SK-N-SH treated with all-trans-retinoic acid at 6 μM for 48 hours (cell line): ENCODE results near the gene CNNM1.
A peak's percentile ranks its signal among the peaks of the same experiment; 100 is the strongest.

Source experiments
- ATAC-seq: fragments of 200-7000 bp; cut with Tn5 transposase; 3 replicates; pipeline ENCODE4 v1.9.1; 2020; ENCODE audit warnings: mild to moderate bottlenecking, moderate library complexity
- ARNTL ChIP-seq: fragments of 450-650 bp; formaldehyde crosslinking; IDR thresholded peaks from 2 replicates; pipeline ENCODE4 v1.5.0; 2020; ENCODE audit warnings: low read depth, mild to moderate bottlenecking, moderate library complexity, borderline replicate concordance
- BACH2 ChIP-seq: fragments of 250-450 bp; sonication (Bioruptor Pico); IDR thresholded peaks from 2 replicates; pipeline ENCODE4 v1.9.0; 2021; ENCODE audit warnings: mild to moderate bottlenecking, borderline replicate concordance
- CSDC2 ChIP-seq: fragments of 250-450 bp; sonication (Bioruptor Pico); IDR thresholded peaks from 2 replicates; pipeline ENCODE4 v1.5.0; 2020; ENCODE audit warnings: mild to moderate bottlenecking, moderate library complexity
- ESRRG ChIP-seq: fragments of 250-450 bp; sonication (Bioruptor Pico); IDR thresholded peaks from 2 replicates; pipeline ENCODE4 v1.6.1; 2021; ENCODE audit warnings: mild to moderate bottlenecking
- GLIS3 ChIP-seq: fragments of 250-450 bp; sonication (Bioruptor Pico); IDR thresholded peaks from 2 replicates; pipeline ENCODE4 v1.5.0; 2020; ENCODE audit warnings: mild to moderate bottlenecking, moderate library complexity
- ISL1 ChIP-seq: fragments of 250-450 bp; sonication (Bioruptor Pico); IDR thresholded peaks from 2 replicates; pipeline ENCODE4 v2.1.2; 2022; ENCODE audit warnings: mild to moderate bottlenecking, moderate library complexity
- OSR1 ChIP-seq: fragments of 250-450 bp; sonication (Bioruptor Pico); IDR thresholded peaks from 2 replicates; pipeline ENCODE4 v1.8.0; 2022; ENCODE audit warnings: moderate library complexity, mild to moderate bottlenecking, inconsistent platforms
- PPARA ChIP-seq: fragments of 250-450 bp; sonication (Bioruptor Pico); IDR thresholded peaks from 2 replicates; pipeline ENCODE4 v1.5.0; 2020; ENCODE audit warnings: mild to moderate bottlenecking, borderline replicate concordance
- RARB ChIP-seq: fragments of 250-450 bp; sonication (Bioruptor Pico); IDR thresholded peaks from 2 replicates; pipeline ENCODE4 v1.8.0; 2021; ENCODE audit warnings: mild to moderate bottlenecking, moderate library complexity
- SNAI2 ChIP-seq: fragments of 250-450 bp; sonication (Bioruptor Pico); IDR thresholded peaks from 2 replicates; pipeline ENCODE4 v1.5.0; 2020; ENCODE audit warnings: mild to moderate bottlenecking, moderate library complexity
- TCF4 ChIP-seq: fragments of 250-450 bp; sonication (Bioruptor Pico); IDR thresholded peaks from 2 replicates; pipeline ENCODE4 v1.8.0; 2021; ENCODE audit warnings: mild to moderate bottlenecking, moderate library complexity, borderline replicate concordance
- TOX ChIP-seq: fragments of 250-450 bp; sonication (Bioruptor Pico); IDR thresholded peaks from 2 replicates; pipeline ENCODE4 v1.8.0; 2021; ENCODE audit warnings: mild to moderate bottlenecking, moderate library complexity, borderline replicate concordance
- ZC3H10 ChIP-seq: fragments of 250-450 bp; sonication (Bioruptor Pico); IDR thresholded peaks from 2 replicates; pipeline ENCODE4 v1.5.1; 2021; ENCODE audit warnings: mild to moderate bottlenecking, moderate library complexity
- ZFP3 ChIP-seq: fragments of 250-450 bp; sonication (Bioruptor Pico); IDR thresholded peaks from 2 replicates; pipeline ENCODE4 v1.5.0; 2020; ENCODE audit warnings: mild to moderate bottlenecking, moderate library complexity
- ZFP30 ChIP-seq: fragments of 450-650 bp; formaldehyde crosslinking; IDR thresholded peaks from 2 replicates; pipeline ENCODE4 v1.5.0; 2022; ENCODE audit warnings: mild to moderate bottlenecking, moderate library complexity
- ZNF565 ChIP-seq: fragments of 450-650 bp; formaldehyde crosslinking; conservative IDR thresholded peaks from 2 replicates; pipeline ENCODE4 v1.5.0; 2020; ENCODE audit warnings: low read depth, mild to moderate bottlenecking, moderate library complexity
- ZNF70 ChIP-seq: fragments of 450-650 bp; formaldehyde crosslinking; IDR thresholded peaks from 2 replicates; pipeline ENCODE4 v1.5.0; 2020; ENCODE audit warnings: mild to moderate bottlenecking, moderate library complexity
- TF ChIP-seq, protein P1 (sequence below): fragments of 250-450 bp; sonication (Bioruptor Pico); IDR thresholded peaks from 2 replicates; pipeline ENCODE4 v1.5.0; 2020; ENCODE audit warnings: mild to moderate bottlenecking, moderate library complexity
- TF ChIP-seq, protein P2 (sequence below): fragments of 250-450 bp; sonication (Bioruptor Pico); IDR thresholded peaks from 2 replicates; pipeline ENCODE4 v1.5.1; 2021; ENCODE audit warnings: mild to moderate bottlenecking, moderate library complexity
- TF ChIP-seq, protein P3 (sequence below): fragments of 250-450 bp; sonication (Bioruptor Pico); IDR thresholded peaks from 2 replicates; pipeline ENCODE4 v1.5.1; 2020; ENCODE audit warnings: low read depth, mild to moderate bottlenecking, moderate library complexity
- TF ChIP-seq, protein P4 (sequence below): fragments of 250-450 bp; sonication (Bioruptor Pico); IDR thresholded peaks from 2 replicates; pipeline ENCODE4 v1.8.0; 2020; ENCODE audit warnings: mild to moderate bottlenecking, moderate library complexity, borderline replicate concordance

The CNNM1 gene

DNA sequence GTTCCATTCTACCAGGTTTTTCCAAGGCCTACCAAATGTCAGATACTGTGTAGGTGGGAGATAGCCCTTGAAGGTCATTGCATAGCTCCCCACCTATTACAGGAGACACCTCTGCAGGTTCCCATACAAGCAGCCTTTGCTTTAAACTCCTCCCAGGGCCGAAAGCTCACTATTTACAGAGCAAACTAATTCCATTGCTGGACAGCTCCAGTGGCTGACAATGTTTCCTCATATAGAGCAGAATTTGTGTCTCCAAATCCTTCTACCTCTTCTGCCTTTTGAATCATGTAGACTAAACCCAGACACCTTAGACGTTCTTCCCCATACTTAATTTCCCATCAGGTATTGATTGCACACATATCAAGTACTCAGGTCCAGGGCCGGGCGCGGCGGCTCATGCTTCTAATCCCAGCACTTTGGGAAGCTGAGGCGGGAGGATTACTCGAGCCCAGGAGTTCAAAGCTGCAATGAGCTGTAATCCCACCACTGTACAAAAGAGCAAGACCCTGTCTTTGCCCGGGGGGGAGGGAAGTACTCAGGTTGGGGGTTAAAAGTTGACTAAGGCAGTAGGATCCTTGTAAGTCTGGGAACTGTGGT is 2.1 kb downstream of the CNNM1 start:
- TF ChIP-seq ZFP30 (CRISPR knock-in tag) (no peak), ZC3H10 (CRISPR knock-in tag) (no peak), ZNF565 (CRISPR knock-in tag) (no peak), ZNF70 (no peak), GLIS3 (no peak), ZFP3 (no peak), ARNTL (CRISPR knock-in tag) (no peak)
- TF ChIP-seq, protein P1, sequence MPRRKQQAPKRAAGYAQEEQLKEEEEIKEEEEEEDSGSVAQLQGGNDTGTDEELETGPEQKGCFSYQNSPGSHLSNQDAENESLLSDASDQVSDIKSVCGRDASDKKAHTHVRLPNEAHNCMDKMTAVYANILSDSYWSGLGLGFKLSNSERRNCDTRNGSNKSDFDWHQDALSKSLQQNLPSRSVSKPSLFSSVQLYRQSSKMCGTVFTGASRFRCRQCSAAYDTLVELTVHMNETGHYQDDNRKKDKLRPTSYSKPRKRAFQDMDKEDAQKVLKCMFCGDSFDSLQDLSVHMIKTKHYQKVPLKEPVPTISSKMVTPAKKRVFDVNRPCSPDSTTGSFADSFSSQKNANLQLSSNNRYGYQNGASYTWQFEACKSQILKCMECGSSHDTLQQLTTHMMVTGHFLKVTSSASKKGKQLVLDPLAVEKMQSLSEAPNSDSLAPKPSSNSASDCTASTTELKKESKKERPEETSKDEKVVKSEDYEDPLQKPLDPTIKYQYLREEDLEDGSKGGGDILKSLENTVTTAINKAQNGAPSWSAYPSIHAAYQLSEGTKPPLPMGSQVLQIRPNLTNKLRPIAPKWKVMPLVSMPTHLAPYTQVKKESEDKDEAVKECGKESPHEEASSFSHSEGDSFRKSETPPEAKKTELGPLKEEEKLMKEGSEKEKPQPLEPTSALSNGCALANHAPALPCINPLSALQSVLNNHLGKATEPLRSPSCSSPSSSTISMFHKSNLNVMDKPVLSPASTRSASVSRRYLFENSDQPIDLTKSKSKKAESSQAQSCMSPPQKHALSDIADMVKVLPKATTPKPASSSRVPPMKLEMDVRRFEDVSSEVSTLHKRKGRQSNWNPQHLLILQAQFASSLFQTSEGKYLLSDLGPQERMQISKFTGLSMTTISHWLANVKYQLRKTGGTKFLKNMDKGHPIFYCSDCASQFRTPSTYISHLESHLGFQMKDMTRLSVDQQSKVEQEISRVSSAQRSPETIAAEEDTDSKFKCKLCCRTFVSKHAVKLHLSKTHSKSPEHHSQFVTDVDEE (CRISPR knock-in tag) = no peak
- ATAC-seq = no peak

DNA sequence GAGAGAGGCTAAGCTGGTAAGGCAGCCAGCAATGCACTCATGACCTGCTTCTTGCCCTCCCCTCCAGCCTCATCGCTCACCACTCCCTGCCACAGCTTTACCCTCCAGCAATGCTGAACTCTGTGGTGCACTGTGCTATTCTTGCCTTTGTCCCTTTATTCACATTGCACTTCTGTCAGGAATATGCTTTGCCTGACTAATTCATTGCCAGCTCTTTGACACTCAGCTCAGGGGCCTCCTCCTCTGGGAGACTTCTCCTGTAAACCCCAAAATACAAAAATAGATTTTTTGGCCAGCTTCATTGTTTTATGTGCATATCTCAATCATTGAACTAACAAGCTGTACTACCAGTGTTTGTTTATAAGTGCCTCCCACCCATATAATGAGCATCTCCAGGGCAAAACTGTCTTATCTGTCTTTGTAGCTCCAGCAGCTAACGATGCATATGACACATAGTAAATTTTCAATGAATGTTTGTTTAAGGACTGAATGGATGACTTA is 8.2 kb downstream of the CNNM1 start:
- no peak for TF ChIP-seq ZNF565 (CRISPR knock-in tag)
- TF ChIP-seq ZNF70 = no peak
- no peak for TF ChIP-seq ZFP30 (CRISPR knock-in tag)
- no peak for TF ChIP-seq ESRRG (CRISPR knock-in tag)
- no peak for TF ChIP-seq OSR1 (CRISPR knock-in tag)
- TF ChIP-seq TOX (CRISPR knock-in tag) = no peak
- no peak for TF ChIP-seq ISL1 (CRISPR knock-in tag)
- TF ChIP-seq, protein P1 (CRISPR knock-in tag) = no peak
- TF ChIP-seq ARNTL (CRISPR knock-in tag) = no peak
- TF ChIP-seq ZFP3 = no peak
- TF ChIP-seq SNAI2 = no peak
- ATAC-seq = no peak

DNA sequence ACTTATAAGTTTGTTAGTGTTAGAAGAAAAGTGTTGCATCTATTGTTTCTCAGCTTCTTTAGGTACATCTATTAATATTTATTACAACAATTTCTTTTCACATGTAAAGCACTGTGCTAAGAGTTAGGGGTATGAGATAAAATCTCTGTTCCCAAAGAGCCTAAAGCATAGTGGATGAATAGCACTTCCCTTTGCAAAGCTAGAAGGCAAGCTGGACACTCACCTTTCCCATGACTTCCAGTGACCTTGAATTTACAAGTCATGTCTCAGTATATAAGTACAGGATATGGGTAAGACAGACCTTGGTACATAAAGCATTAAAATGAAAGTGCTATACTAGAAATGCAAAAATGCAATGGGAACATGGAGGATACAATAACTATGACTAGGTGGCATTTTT is 8.7 kb downstream of the CNNM1 start:
- no peak for TF ChIP-seq ZNF70
- no peak for TF ChIP-seq ISL1 (CRISPR knock-in tag)
- TF ChIP-seq, protein P2, sequence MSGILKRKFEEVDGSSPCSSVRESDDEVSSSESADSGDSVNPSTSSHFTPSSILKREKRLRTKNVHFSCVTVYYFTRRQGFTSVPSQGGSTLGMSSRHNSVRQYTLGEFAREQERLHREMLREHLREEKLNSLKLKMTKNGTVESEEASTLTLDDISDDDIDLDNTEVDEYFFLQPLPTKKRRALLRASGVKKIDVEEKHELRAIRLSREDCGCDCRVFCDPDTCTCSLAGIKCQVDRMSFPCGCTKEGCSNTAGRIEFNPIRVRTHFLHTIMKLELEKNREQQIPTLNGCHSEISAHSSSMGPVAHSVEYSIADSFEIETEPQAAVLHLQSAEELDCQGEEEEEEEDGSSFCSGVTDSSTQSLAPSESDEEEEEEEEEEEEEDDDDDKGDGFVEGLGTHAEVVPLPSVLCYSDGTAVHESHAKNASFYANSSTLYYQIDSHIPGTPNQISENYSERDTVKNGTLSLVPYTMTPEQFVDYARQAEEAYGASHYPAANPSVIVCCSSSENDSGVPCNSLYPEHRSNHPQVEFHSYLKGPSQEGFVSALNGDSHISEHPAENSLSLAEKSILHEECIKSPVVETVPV (CRISPR knock-in tag) = no peak
- TF ChIP-seq RARB (CRISPR knock-in tag) = no peak
- TF ChIP-seq, protein P3, sequence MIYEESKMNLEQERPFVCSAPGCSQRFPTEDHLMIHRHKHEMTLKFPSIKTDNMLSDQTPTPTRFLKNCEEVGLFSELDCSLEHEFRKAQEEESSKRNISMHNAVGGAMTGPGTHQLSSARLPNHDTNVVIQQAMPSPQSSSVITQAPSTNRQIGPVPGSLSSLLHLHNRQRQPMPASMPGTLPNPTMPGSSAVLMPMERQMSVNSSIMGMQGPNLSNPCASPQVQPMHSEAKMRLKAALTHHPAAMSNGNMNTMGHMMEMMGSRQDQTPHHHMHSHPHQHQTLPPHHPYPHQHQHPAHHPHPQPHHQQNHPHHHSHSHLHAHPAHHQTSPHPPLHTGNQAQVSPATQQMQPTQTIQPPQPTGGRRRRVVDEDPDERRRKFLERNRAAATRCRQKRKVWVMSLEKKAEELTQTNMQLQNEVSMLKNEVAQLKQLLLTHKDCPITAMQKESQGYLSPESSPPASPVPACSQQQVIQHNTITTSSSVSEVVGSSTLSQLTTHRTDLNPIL = no peak
- no peak for TF ChIP-seq BACH2
- TF ChIP-seq TCF4 (CRISPR knock-in tag) = no peak
- no peak for TF ChIP-seq ARNTL (CRISPR knock-in tag)
- TF ChIP-seq GLIS3 = no peak
- TF ChIP-seq OSR1 (CRISPR knock-in tag) = no peak
- no peak for TF ChIP-seq ESRRG (CRISPR knock-in tag)
- no peak for TF ChIP-seq CSDC2
- no peak for TF ChIP-seq ZNF565 (CRISPR knock-in tag)
- TF ChIP-seq, all 23 proteins: peak for 0
- no peak for ATAC-seq

DNA sequence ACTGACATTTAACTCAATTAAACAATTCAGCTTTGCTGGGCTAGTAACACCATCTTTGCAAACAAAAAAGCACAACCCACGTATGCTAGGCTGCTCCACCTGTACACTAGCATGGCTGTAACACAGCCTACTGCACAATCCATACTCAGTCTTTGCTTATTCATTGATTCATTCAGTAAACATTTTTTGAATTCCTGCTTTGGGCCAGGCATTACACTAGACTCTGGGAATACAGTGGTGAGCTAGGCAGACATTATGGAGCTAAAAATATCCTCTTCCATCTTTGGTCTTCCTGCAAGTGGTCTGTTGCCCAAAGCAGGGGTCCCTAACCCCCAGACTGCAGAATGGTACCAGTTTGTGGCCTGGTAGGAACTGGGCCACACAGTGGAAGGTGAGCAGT is 9.9 kb downstream of the CNNM1 start:
- ATAC-seq = 0 out of 3 replicates have a peak, but pooled peaks have one; percentile 33
- TF ChIP-seq ZNF565 (CRISPR knock-in tag) (no peak), ZFP3 (no peak), ESRRG (CRISPR knock-in tag) (no peak), PPARA (CRISPR knock-in tag) (no peak), ISL1 (CRISPR knock-in tag) (no peak)
- TF ChIP-seq, protein P4, sequence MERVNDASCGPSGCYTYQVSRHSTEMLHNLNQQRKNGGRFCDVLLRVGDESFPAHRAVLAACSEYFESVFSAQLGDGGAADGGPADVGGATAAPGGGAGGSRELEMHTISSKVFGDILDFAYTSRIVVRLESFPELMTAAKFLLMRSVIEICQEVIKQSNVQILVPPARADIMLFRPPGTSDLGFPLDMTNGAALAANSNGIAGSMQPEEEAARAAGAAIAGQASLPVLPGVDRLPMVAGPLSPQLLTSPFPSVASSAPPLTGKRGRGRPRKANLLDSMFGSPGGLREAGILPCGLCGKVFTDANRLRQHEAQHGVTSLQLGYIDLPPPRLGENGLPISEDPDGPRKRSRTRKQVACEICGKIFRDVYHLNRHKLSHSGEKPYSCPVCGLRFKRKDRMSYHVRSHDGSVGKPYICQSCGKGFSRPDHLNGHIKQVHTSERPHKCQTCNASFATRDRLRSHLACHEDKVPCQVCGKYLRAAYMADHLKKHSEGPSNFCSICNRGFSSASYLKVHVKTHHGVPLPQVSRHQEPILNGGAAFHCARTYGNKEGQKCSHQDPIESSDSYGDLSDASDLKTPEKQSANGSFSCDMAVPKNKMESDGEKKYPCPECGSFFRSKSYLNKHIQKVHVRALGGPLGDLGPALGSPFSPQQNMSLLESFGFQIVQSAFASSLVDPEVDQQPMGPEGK (CRISPR knock-in tag) = no peak
- TF ChIP-seq, protein P2 (CRISPR knock-in tag) = no peak
